GM19238 (cell line): ENCODE results near the gene VWF.
A peak's percentile ranks its signal among the peaks of the same experiment; 100 is the strongest.

Experiments used
- DNase-seq: peaks from one replicate; pipeline ENCODE4 v3.0.0; 2011; ENCODE audit warnings: low spot score; ENCODE audit not compliant: insufficient read length

Gene VWF

DNA sequence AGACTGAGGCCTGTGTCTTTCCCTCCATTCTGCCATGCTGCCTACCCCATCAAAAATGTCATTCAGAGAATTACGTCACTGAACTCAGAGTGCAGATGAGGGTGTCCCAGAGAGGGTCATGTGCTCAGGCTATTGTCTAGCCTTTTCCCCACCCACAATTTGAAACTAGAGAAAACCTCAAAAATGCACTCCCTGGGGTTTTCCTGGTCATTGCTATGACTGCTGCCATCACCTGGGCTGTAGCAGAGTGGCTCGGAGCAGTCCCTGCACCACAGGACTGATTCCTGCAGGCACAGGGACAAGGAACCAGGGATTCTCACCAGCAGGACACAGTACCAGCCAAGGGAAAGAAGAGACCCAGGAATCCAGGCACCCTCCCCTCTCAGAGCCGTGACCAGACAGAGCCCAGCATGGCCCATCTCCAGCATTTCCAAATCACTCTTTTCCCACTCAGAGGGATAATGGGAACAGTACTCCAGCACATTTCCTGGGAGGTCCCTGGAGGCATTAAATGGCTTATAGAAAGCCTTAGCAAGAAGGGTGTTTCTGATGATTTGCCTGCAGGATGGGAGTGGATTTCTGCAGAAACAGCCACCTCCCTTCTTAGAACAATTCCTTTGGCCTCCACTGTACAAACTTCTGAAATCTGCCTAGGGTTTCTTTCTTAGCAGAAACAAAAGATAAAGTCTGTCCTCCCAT is 45.9 kb downstream of the VWF start:
- DNase-seq: no peak

DNA sequence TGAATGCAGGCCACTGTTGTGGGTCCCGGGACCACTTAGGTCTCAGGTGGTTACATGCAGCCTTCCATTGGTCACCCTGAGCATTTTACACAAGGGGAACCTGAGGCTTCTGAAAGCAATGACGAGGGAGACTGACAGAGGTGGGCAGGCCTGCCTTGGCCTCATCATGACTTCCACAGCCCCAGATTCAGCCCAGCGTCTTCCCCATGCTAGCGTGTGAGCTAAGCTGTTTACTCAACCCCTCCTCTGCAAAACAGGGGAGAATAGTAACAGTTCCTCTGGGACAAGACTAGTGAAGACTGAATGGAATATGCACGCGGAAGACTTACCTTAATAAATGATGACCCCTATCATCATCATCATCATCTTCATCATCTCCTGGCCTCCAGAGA is 46.8 kb downstream of the VWF start:
- DNase-seq: no peak

DNA sequence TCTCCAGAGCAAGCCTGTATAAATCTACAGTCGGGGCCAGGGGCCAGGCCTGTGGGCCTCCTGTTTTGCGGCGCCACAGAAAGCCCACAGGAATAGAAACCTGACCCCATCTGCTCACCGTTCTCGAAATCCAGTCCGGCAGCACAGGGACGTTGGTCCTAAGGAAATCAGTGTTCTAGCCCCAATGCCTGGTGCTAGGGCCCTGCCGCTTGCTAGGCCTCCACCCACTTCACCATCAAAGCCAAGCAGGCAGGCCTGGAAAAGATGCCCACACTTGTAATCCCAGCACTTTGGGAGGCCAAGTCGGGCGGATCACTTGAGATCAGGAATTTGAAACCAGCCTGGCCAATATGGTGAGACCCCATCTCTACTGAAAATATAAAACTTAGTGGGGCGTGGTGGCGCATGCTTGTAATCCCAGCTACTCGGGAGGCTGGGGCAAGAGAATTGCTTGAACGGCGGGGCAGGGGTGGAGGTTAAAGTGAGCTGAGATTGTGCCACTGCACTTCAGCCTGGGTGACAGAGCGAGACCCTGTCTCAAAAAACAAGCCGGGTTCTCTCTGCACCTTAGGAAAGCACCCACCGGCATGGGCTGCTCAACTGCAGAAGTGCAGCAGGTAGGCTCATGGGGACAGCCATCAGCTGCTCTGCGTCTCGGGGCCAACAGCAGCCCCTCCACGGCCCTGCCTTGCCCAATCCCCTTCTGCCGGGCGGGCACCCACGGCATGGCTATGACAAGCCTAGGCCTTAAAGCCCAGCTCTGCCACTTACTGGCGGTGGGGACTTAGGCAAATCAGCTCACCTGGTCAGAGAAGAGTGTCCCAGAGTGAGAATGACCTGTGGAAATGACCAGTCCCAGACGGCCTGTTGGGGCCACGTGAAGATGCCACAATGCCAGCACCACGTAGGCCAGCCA is 47.4 kb downstream of the VWF start:
- no peak for DNase-seq

DNA sequence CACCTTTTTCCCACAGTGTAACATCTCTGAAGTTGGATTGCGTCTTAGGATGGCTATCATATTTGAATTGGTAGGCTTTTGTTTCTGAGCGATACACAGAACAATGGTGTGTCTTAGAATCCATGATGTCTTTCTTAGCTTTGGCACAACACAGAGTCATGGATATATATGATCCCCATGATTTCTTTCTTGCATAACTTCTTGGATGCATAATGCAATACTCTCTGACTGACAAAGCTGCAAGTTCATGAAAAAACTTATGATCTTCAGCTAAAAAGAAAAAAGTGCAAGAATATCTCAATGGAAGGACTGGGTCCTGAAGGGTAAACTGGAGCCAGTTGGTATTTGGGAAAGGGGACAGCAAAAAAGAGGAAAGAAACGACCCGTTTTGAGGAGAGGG is 48.1 kb downstream of the VWF start:
- no peak for DNase-seq

DNA sequence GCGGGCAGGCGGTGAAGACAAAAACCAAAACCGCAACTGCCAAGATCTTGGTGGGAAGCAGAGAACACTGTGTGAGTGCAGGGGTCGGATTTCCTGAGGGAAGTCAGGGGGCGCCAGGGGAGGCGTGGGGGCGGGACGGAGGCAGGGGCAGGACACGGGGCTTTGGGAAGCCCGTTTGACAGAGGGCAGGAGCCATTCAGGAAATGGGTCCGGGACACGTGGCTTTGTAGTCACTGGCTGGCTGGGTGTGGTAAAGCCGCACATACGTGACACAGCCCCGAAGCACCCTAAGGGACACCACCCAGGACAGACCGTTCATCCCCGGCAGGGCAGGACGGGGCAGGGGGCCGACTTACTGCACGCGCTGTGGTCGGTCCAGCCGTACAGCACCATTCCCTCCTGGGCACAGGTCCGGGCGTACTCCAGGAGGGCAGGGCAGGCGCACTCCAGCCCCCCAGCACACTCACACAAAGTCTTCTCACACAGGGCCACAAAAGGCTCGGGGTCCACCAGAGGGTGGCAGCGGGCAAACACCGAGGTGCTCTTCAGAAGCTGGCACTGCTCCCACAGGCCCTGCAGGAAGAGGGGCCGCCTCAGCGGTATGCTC is 49.4 kb downstream of the VWF start:
- DNase-seq: no peak

GRCh38 chr12:6074427-6074826 is 50.0 kb downstream of the VWF start:
- DNase-seq: no peak

DNA sequence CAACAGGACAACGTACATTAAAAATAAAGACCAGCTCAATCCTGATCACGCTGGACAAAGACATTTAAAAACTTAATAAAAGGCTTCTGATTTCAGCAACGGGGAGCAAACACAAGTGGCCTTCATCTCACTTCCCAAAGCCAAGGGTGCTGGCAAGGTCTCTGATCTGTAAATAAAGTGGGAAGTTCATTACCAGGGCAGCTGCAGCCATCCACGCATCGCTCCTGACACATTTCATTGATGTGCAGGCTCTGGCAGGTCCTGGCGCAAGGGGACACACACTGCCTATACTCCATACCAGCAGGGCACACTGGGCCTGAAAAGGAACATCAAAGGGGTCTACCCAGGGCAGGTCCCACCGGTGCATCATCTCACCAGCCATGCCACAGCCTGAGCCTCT is 51.0 kb downstream of the VWF start:
- DNase-seq: no peak

- DNase-seq: no peak
Observed at GRCh38 chr12:6072302-6072752, 52.1 kb downstream of the VWF start.

DNA sequence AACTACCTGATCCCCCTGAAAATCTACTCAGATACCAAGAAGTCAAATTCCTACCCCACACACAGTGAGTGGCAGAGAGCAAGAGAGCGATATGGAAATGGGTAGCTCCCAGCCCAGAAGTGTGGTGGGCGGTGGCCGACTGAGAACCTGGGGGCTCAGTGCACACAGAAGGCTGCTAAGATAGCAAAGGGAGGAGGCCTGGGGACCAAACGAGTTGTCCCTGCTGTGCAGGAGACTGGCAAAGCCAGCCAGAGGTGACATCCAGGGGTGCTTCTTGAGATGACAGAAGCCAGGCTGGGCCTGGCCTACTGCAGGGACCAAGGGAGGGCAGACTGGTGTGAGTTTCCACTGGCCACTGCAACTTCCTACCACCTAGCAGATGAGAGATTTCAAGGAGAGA is 52.9 kb downstream of the VWF start:
- DNase-seq: no peak

DNA sequence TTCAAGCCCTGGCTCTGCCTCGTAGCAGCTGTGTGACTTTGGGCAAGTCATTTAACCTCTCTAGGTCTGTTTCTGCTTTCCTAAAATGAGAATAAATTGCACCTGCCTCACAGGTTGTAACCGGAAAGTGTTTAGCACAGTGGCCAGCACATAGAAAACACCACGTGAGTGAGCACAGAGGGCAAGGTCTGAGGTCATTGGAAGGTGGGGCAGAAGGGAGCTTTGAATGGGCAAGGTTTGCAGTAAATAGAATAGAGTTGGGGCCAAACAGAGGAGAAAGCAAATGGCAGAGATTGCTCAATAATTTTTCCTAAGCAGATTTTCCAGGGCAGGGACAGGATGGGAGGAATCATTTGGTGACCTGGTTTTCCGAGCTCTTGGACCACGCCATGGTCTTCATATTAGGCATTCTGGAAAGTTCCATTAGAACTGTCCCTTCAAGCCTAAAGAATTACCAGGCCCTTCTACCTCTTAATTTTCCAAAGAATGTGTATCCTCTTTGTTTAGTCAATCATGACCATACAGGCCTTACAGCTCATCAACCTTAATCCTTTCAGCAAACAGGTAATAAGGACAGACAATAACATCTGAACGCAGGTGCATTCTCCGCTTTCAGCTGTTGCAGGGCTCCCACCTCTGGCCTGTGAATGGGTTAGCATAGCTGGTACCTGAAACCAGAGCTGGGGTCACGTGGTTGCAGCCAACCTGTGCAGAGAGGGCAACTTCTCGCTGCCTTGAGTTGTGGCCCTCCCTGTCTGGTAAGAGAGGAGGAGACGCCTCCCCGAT is 53.8 kb downstream of the VWF start:
- DNase-seq: no peak

GRCh38 chr12:6069437-6070093 is 54.9 kb downstream of the VWF start:
- DNase-seq: no peak

GRCh38 chr12:6068227-6068626 is 56.2 kb downstream of the VWF start:
- DNase-seq: no peak

DNA sequence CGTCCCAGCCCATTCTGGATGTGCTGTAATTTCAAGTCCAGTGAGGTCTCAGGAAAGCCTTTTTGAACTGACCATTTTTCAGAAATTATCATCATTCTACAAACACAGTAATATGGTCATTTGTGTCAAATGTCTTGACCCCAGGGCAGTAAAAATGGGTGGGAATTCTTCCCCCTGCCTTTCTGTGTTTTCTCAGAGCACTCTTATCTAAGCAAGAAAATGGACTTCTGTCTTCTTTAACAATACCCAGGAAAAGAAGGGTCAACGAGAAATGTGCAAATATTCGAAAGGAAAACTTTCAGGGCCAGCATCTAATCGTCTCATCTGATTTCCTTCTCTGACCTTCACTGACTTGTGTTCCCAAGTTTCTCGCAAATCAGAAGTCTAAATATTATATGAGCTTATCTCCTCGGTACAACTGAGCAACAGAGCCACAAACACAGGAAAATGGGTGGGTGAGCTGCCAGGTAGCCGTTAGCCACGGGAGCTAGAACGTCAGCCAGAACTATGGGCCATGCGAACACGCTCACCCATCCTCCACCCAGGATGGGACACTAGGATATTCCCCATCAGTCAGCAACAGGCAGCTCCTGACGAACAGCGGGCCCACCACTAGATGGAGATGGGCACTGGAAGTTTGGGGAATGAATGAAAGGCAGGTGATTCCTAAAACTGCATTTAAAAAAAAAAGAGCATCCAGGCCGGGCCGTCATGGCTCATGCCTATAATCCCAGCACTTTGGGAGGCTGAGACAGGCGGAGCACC is 57.1 kb downstream of the VWF start:
- DNase-seq: no peak

GRCh38 chr12:6066651-6067050 is 57.8 kb downstream of the VWF start:
- no peak for DNase-seq

DNA sequence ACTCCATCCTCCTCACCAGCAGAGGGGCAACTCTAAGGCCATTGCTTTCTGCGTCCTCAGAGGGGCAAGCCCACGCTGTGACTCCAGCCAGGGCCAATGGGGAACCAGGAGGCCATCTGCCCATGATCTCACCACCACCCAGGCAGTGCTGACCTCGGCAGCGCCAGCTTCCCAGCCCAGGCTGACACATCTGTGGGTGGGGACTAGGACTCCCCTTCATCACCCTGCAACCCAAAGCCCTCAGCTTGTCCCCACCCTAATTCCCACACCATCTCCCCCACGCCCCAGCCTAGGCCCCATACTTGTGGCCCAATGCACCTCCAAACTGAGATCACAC is 58.6 kb downstream of the VWF start:
- DNase-seq: no peak

DNA sequence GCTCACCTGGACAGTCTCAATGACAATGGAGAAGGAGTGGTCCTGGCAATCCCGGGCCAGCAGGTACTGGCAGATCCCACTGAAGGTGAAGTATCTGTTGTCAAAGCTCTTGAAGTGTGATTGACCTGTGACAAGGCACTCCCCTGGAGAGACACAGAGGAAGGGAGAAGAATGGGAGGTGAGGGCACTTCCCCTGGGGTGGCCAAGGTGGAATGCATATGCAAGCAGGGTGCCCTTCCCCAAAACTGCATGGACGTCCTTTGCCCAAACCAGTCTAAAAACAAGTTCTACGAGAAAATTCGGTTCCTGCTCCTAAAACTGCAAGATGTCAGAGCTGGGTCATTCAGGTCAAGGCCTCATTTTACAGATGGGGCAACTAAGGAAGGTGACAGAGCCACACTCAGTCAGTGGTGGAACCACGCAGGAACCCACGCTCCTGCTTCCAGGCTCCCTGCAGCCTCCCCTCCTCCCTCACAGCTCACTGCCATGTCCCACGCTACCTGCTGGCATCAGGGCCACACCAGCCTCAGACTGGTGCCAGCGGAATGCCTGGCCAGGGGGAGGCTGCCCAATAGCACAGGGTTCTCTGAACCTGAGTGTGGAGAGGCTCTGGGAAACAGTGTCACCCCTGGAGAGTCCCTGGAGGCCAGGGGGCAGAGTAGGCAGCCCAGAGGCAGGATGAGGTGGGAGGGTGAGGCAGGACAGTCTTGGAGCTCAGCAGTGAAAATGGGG is 59.2 kb downstream of the VWF start:
- DNase-seq: no peak

DNA sequence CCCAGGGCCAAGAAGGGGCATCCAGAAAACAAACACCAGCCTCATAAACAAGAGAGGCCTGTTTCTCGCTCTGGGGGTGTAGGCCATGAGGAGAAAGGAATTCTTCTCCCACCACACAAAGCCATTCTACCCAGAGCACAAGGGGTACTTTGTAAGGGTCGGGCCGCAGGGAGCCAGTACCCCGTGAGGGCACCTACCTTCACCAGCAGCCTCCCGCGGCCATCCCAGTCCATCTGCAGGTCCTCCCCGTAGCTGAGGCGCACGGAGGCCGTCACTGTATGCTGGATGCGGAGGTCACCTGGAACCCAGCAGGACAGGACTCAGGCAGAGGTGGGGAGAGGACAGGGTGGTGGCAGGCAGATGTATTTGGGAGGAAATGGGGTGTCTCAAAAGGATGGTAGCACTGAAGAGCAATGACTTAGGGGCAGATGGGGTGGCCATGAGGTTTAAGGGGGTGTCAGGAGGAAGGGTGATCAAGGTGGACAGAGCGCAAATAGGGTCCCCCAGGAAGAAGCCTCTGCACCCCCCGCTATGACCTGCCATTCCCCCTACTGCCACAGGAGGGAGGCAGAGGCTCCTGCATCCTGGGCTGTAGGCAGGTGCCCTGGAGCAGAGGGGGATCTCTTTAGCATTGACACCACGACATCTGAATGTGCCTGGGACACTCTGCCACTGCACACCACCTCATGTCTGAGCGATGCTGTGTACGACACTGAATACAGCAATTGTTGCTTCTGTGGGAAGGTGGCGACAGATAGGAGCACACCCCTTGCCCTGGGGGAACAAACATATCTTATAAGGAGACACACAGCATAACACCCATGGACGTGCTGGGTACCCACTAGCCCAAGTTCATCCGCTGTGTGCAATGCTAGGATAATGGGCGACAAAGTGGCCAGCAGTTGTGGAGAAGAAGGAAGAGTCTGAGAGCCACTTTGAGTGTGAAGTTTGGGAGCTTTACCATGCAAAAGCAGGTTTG is 61.4 kb downstream of the VWF start:
- DNase-seq: peak; percentile 63

- no peak for DNase-seq
Observed at GRCh38 chr12:6062395-6062756, 62.1 kb downstream of the VWF start.

GRCh38 chr12:6061660-6062059 is 62.8 kb downstream of the VWF start:
- no peak for DNase-seq
